ENCODE data around the gene BICC1. TPM values are rescaled to one million over a fixed set of nuclear protein-coding genes. Genes with fewer than 3 reads are reported as not detected.

Gene BICC1
- total and polyA plus RNA-seq, 2 donors (not counting 3 experiments of a cell fraction or from before 2014, with no cell fraction given), result 0.06 to 0.29 TPM

GRCh38 chr10:58754469-58755339 lies 242.0 kb downstream of the BICC1 start:
- dilution Hi-C loops (cut with MboI; ENCODE audit: extremely low pct_ligation_motif_present, low sequenced_read_pairs) (no loop called here), intact Hi-C loops (cut with micrococcal nuclease) (no loop called here)
- Histone ChIP-seq H3K27ac (ENCODE audit: insufficient read depth, low read depth, low read length) (no peak overlapping the region), H3K9me3 (replicated peaks; ENCODE audit: control insufficient read depth, insufficient read depth, low read length) (no peaks in the 10 kb centered on the region), H2AFZ (ENCODE audit: low read depth, low read length) (no peak overlapping the region), H3K27me3 (ENCODE audit: control insufficient read depth in 2 of 2, insufficient read depth in 2 of 2, low read length in 2 of 2) (no peaks in the 10 kb centered on the region), H3K36me3 (ENCODE audit: control insufficient read depth in 2 of 2, extremely low read depth in 1 of 2, insufficient read depth in 2 of 2, low read length in 2 of 2) (no peaks in the 10 kb centered on the region), H3K4me1 (ENCODE audit: control insufficient read depth, extremely low read depth, insufficient read depth, low read length) (no peaks in the 10 kb centered on the region), H4K20me1 (replicated peaks; ENCODE audit: control insufficient read depth, extremely low read depth, insufficient read depth, low read length) (no peaks in the 10 kb centered on the region), H3K4me3 (replicated peaks in 1 of 3; ENCODE audit: insufficient read depth in 1 of 3, low read depth in 1 of 3, low read length in 3 of 3) (no peak overlapping the region), H3K4me2 (ENCODE audit: insufficient read depth, low read length) (no peak overlapping the region), H3K9ac (replicated peaks; ENCODE audit: extremely low read depth, insufficient read depth, low read length) (no peak overlapping the region), H3K79me2 (ENCODE audit: control insufficient read depth, insufficient read depth, low read length) (no peaks in the 10 kb centered on the region), H3K9me1 (replicated peaks; ENCODE audit: control insufficient read depth, extremely low read depth, insufficient read depth, low read length) (no peaks in the 10 kb centered on the region)
- no peak for FAIRE-seq
- ChIA-PET CTCF (no interaction called here), POLR2A (no interaction called here)
- no TSS peak for BruUV-seq (replicated peaks)
- TF ChIP-seq MAX (IDR thresholded peaks at IDR 0.05; ENCODE audit: insufficient read depth, insufficient read length) (no peak), FOS (IDR thresholded peaks at IDR 0.05; ENCODE audit: borderline replicate concordance, insufficient read depth, low read length) (no peak), GATA2 (IDR thresholded peaks at IDR 0.05; ENCODE audit: insufficient read depth, insufficient read length, low read depth, low read length) (no peak), CTCF (IDR thresholded peaks at IDR 0.05; ENCODE audit: extremely low read depth in 1 of 2, insufficient read depth in 1 of 2, low read depth in 1 of 2, low read length in 2 of 2) (no peak), POLR2A (IDR thresholded peaks at IDR 0.05; ENCODE audit: low read depth, low read length) (no peak), JUN (IDR thresholded peaks at IDR 0.05; ENCODE audit: borderline replicate concordance, insufficient read depth, insufficient read length, low read depth) (no peak), MYC (IDR thresholded peaks at IDR 0.05; ENCODE audit: low read depth, low read length) (no peak), EZH2 (IDR thresholded peaks at IDR 0.05; ENCODE audit: borderline replicate concordance, low read depth, low read length, severe bottlenecking) (no peak), POLR2AphosphoS5 (IDR thresholded peaks at IDR 0.05; ENCODE audit: insufficient read depth, low read depth, low read length) (no peak)
- DNase-seq (ENCODE audit: low read depth, low spot score), result no peak
